Measurements from ENCODE around the gene NOVA2. TPM values are rescaled to one million over a fixed set of nuclear protein-coding genes. Genes with fewer than 3 reads are reported as not detected.

The NOVA2 gene
- total RNA-seq, 4 donors from 2014 or later: 0.41 to 2.2 (median 1.00) TPM; not detected in 1

- no peak for TF ChIP-seq CTCF (IDR thresholded peaks at IDR 0.05)
- TF ChIP-seq EP300 (IDR thresholded peaks at IDR 0.05; ENCODE audit: low read depth): no peak
- TF ChIP-seq POLR2AphosphoS5 (IDR thresholded peaks at IDR 0.05): no peak
- no peak for TF ChIP-seq POLR2A (IDR thresholded peaks at IDR 0.05)
- peaks cover 37% of the 10 kb centered on the region for H3K27me3 ChIP-seq
- no peak for DNase-seq
- H3K4me1 ChIP-seq: peaks cover 3 to 28% (median 22%) of the 10 kb centered on the region in 4 donors
- 6 to 7% methylated on average over 8 to 63 of the region's 63 CpGs for WGBS, 2 donors (ENCODE audit: low coverage in 1 of 2)
- H3K27ac ChIP-seq: peak overlapping the region in 1 of 4 donors; percentile 54
- peak overlapping the region; percentile 6 to 70 (median 51) for H3K4me3 ChIP-seq
- no peaks in the 10 kb centered on the region for H3K9me3 ChIP-seq
- intact Hi-C loops (cut with DNase I; ENCODE audit: low total_unique reads) (no loop called here), in situ Hi-C loops (cut with MboI; ENCODE audit: low pct_ligation_motif_present in 1 of 4, low pct_unique_long_range_greater_than_20kb in 1 of 4, low sequenced_read_pairs in 3 of 4) (no loop called here)
- H3K36me3 ChIP-seq: no peaks in the 10 kb centered on the region
Observed at GRCh38 chr19:46015687-46016425, 42.2 kb upstream of the NOVA2 start.

GRCh38 chr19:46014941-46015686, 41.4 kb upstream of the NOVA2 start:
- no peaks in the 10 kb centered on the region for H3K9me3 ChIP-seq
- in situ Hi-C loops (cut with MboI; ENCODE audit: low pct_ligation_motif_present in 1 of 4, low pct_unique_long_range_greater_than_20kb in 1 of 4, low sequenced_read_pairs in 3 of 4) (no loop called here), intact Hi-C loops (cut with DNase I; ENCODE audit: low total_unique reads) (no loop called here)
- peaks cover 37% of the 10 kb centered on the region for H3K27me3 ChIP-seq
- H3K4me3 ChIP-seq: peak overlapping the region in 3 of 4 donors; percentile 10 to 70 (median 56)
- WGBS, 2 donors (ENCODE audit: low coverage in 1 of 2): 21% methylated on average over 17 of the region's 74 CpGs; no CpG with 5 or more reads in 1 of the 2 donors
- H3K4me1 ChIP-seq: peaks cover 3 to 28% (median 22%) of the 10 kb centered on the region in 4 donors
- H3K36me3 ChIP-seq: no peaks in the 10 kb centered on the region
- H3K27ac ChIP-seq: peak overlapping the region in 1 of 4 donors; percentile 46
- DNase-seq: peak; percentile 83
- TF ChIP-seq POLR2AphosphoS5 (IDR thresholded peaks at IDR 0.05) (peak in 2 of 3 donors; percentile 20 to 21), EP300 (IDR thresholded peaks at IDR 0.05; ENCODE audit: low read depth) (no peak)

GRCh38 chr19:46014534-46014933, 40.9 kb upstream of the NOVA2 start:
- Histone ChIP-seq H3K27ac (peak overlapping the region in 1 of 4 donors; percentile 46), H3K4me1 (peaks cover 3 to 28% (median 22%) of the 10 kb centered on the region in 4 donors), H3K4me3 (peak overlapping the region in 2 of 4 donors; percentile 38 to 70), H3K36me3 (no peaks in the 10 kb centered on the region), H3K27me3 (peaks cover 37% of the 10 kb centered on the region), H3K9me3 (no peaks in the 10 kb centered on the region)
- in situ Hi-C loops (cut with MboI; ENCODE audit: low pct_ligation_motif_present in 1 of 4, low pct_unique_long_range_greater_than_20kb in 1 of 4, low sequenced_read_pairs in 3 of 4) (no loop called here), intact Hi-C loops (cut with DNase I; ENCODE audit: low total_unique reads) (no loop called here)
- no peak for TF ChIP-seq EP300 (IDR thresholded peaks at IDR 0.05; ENCODE audit: low read depth)
- no peak for TF ChIP-seq CTCF (IDR thresholded peaks at IDR 0.05)
- TF ChIP-seq POLR2A (IDR thresholded peaks at IDR 0.05): no peak
- no peak for TF ChIP-seq POLR2AphosphoS5 (IDR thresholded peaks at IDR 0.05)
- DNase-seq: no peak
- WGBS, 2 donors (ENCODE audit: low coverage in 1 of 2): 35% methylated on average over 8 of the region's 8 CpGs; no CpG with 5 or more reads in 1 of the 2 donors

GRCh38 chr19:46009530-46010510, 36.2 kb upstream of the NOVA2 start:
- Histone ChIP-seq H3K36me3 (no peaks in the 10 kb centered on the region), H3K9me3 (no peaks in the 10 kb centered on the region), H3K4me3 (no peak overlapping the region), H3K4me1 (peaks cover 2 to 6% (median 5%) of the 10 kb centered on the region in 4 donors), H3K27me3 (peaks cover 23% of the 10 kb centered on the region), H3K27ac (no peak overlapping the region)
- peak; percentile 67 to 91 (median 87) for TF ChIP-seq CTCF (IDR thresholded peaks at IDR 0.05)
- no peak for TF ChIP-seq POLR2A (IDR thresholded peaks at IDR 0.05)
- TF ChIP-seq POLR2AphosphoS5 (IDR thresholded peaks at IDR 0.05): no peak
- in situ Hi-C loops (cut with MboI; ENCODE audit: low pct_ligation_motif_present in 1 of 4, low pct_unique_long_range_greater_than_20kb in 1 of 4, low sequenced_read_pairs in 3 of 4): no loop called here
- WGBS, 2 donors (ENCODE audit: low coverage in 1 of 2): 71 to 80% methylated on average over 1 to 28 of the region's 28 CpGs
- peak; percentile 69 for DNase-seq
- intact Hi-C loops (cut with DNase I; ENCODE audit: low total_unique reads): no loop called here

Data from transverse colon (tissue), 4 donors.